GM18526 (cell line): ENCODE data around the gene NISCH.
A peak's percentile ranks its signal among the peaks of the same experiment; 100 is the strongest.

Experiments
- POLR2A ChIP-seq: IDR thresholded peaks from 3 replicates; pipeline ENCODE4 v1.6.1; 2011; ENCODE audit not compliant: insufficient read length; ENCODE audit errors: extremely low read depth

NISCH gene

GRCh38 chr3:52455283-52456168 lies at the start of gene NISCH:
TSS of gene NISCH (plus strand) at chr3:52455604. CDS start at chr3:52455642, 38 bp downstream.
- peak; percentile 91 for TF ChIP-seq POLR2A

- TF ChIP-seq POLR2A = no peak
Observed at GRCh38 chr3:52406231-52406661, 49.2 kb upstream of the NISCH start.

DNA sequence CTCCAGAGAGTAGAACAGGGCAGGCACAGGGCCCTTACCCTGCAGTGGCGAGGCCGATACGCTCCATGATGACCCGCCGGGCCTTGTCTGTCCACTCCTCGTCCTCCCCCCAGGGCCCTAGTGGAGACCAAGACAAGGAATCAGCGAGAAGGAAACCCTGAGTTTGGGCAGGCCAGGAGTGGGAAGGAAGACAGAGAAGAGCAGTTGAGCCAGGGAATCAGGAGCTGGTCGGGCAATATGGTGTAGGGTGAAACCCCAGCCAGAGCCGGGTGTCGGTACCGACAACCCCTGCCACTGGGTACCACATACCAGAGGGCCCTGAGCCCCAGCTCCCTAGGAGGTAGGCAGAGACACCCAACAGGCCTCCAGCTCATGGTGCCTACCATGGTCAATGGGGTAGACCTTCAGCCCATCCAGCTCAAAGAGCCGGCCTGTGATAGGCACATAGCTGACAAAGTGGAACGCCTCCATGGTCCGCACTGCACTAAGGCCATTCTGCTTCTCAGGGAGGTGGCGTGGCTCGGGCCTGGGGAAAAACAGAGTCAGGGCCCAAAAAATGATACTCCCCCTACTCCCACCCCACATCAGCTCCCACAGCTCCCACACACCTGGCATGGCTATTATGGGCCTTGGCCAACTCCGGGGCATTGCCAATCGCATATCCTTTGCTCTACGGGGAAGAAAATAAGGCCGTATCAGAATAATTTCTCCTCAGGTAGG lies 48.5 kb upstream of the NISCH start:
- TF ChIP-seq POLR2A = no peak

DNA sequence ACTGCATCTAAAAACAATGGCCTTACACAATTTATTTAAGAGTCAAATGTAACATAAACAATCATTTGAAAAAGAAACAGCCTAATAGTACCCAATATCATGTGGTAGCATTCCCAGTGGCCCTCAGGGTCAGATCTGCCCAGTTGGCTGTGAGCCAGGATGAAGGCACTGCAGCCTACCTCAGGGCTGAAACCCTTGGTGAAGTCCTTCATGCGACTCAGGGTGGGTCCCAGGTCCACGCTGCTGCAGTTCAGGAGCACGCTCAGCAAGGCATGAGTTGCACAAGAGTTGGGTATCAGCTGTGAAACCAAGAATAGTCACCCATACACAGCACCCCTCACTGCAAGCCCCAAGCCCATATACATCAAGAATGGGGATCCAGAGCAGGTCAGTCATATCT lies 47.6 kb upstream of the NISCH start:
- no peak for TF ChIP-seq POLR2A

DNA sequence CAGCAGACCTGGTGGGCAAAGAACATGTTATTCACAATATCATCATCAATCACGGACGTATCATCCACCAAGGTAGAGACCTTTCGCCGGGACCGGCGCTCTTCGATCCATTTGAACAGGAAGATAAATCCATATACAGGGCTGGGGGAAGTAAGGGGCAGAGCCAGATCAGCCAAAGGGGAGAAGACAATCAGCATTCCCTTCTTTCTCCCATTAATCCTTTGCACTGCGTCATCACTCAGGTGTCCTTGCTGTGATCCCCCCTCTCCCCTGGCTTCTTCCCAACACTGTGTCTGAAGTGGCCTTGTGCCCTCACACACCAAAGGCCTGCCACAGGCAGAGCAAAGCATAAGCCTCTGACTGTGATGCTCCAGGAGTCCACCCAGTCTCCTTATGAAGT lies 46.9 kb upstream of the NISCH start:
- no peak for TF ChIP-seq POLR2A

- no peak for TF ChIP-seq POLR2A
Observed at GRCh38 chr3:52415800-52416199, 39.6 kb upstream of the NISCH start.

DNA sequence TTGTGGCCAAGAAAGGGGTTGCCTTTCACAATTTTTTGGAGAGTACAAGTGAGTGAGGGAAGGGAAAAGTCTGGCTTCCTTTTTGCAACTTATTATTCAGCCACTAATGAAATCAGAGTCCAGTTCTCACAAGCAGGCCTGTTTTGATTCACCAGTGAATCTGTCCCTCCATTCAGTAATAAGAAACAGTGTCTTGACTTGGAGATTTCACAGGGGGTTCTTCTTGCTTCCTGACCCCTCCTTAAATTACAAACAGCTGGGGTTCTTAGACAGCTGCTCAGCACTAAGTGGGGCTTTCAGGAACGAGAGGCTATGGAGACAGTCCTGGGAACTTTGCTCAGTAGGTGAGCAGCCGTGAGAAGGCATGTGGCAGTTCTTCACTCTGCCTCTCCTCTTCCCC lies 35.0 kb upstream of the NISCH start:
- TF ChIP-seq POLR2A = no peak

DNA sequence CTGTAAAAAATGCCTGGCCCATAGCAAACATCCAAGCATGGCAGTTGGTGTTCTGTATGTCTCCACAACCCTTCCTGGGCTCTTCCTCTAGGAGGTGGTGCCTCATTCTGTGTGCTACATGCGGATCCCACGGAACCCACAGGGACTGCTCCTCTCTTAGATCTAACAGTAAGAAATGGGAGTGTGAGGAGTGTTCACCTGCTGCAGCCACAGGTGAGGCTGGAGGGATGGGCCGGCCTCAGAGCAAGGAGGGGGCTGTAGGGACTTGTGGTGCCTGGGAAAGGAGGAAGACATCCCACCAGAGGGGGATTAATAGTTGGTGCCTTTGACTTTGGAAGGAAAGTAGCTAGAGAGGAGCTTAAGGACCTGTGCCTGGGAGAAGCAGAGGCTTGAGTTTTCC lies 32.7 kb upstream of the NISCH start:
- TF ChIP-seq POLR2A = no peak

GRCh38 chr3:52423173-52423572 lies 32.2 kb upstream of the NISCH start:
- TF ChIP-seq POLR2A = no peak

DNA sequence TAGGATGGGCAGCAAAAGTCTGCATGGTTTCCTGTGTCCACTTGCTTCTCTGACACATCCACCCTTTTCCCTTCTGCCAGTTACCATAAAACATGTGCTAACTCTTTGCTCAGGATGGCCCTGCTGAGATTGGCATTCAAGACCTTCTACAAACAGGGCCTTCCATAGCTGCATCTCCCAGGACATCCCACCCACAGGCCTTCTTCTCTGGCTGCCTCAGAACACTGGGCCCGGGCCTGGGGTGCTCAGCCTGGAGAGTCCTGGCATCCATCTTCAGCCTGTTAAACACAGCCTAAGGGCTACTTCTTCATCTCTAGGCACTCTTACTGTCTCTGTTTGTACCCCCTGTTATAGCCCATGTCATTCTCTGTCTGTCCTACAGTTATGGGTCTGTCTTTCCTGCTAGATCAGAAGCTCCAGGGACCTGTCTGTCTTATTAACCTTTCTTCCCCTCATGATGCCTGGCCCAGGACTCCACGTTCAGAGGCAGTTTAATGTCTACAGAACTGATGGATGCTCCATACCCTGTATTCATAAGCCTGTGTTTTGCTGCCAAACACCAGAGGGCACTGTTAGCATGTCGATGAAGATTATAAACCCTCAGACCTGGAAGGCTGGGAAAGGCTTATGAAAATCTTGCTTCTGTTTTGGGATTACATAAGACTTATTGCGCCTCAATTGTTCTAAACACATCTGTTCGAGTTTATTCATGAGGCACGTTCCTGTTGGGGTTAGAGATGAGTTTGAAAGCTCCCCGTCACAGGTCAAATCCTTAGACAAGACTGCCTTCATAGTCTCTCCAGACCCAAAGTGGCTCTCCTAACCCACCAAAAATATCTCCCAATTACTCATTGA lies 27.0 kb upstream of the NISCH start:
- no peak for TF ChIP-seq POLR2A

GRCh38 chr3:52429031-52429430 lies 26.4 kb upstream of the NISCH start:
- no peak for TF ChIP-seq POLR2A

DNA sequence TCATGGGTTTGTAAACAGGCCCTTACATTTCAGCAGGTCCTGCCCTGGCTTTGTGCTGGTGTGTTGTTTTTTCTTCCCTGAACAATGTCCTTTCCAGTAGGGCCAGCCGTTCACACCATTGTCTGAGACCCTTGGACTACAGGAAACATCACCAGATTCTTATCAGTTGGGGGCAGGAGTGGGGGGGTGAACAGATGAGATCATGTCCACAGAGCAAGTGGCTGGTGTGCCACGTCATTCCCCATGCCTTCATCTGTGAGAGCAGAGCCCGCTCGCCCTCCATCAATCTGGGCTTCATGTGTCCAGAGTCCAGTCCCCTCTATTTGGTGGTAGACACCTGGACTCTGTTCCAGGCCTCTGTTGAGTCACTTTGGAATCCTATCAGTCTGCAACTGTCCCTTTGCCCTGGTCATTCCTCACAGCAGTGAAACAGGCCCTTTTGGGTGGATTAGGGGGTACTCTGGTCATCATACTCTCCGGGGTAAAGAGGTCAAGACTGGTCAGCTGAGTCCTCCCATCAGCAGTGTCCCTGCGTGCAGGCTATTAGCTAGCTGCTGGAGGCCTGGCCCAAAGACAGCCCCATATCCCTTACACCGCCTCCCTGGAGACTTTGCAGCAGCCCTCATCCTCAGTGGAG lies 25.5 kb upstream of the NISCH start:
- TF ChIP-seq POLR2A = no peak

DNA sequence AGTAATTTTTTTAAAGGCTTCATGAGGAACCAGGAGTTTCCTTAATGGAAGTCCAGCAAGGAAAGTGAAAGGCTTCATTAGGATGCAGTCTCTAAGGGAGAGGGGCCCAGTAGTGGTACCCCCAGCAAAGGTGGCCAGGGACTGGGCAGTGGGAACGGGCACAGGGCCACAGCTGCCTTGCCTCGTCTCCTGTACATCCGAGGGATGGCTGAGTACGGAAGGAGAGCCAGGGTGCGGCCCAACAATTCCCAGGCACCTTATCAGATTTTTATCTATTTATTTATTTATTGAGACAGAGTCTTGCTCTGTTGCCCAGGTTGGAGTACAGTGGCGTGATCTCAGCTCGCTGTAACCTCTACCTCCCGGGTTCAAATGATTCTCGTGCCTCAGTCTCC lies 25.0 kb upstream of the NISCH start:
- TF ChIP-seq POLR2A = no peak

GRCh38 chr3:52431459-52432223 lies 23.8 kb upstream of the NISCH start:
- TF ChIP-seq POLR2A = no peak
